ENCODE measurements around the gene ZFHX3. TPM values are rescaled to one million over a fixed set of nuclear protein-coding genes. Genes with fewer than 3 reads are reported as not detected.

The ZFHX3 gene
- total and polyA plus RNA-seq, 2 donors (not counting 3 experiments of a cell fraction or from before 2014, with no cell fraction given), result 3.7 to 18.8 TPM

GRCh38 chr16:72841506-72841905, 206.4 kb downstream of the ZFHX3 start:
- no peaks in the 10 kb centered on the region for H3K27me3 ChIP-seq (ENCODE audit: control insufficient read depth in 2 of 2, insufficient read depth in 2 of 2, low read length in 2 of 2)
- no peak overlapping the region for H3K4me2 ChIP-seq (ENCODE audit: insufficient read depth, low read length)
- H3K9ac ChIP-seq (replicated peaks; ENCODE audit: extremely low read depth, insufficient read depth, low read length), result no peak overlapping the region
- H4K20me1 ChIP-seq (replicated peaks; ENCODE audit: control insufficient read depth, extremely low read depth, insufficient read depth, low read length), result no peaks in the 10 kb centered on the region
- intact Hi-C loops (cut with micrococcal nuclease) (loop anchor here (10.0 kb wide), 1 partner anchor 307 kb away; no protein-coding TSS in a partner anchor), dilution Hi-C loops (cut with MboI; ENCODE audit: extremely low pct_ligation_motif_present, low sequenced_read_pairs) (no loop called here)
- H3K79me2 ChIP-seq (ENCODE audit: control insufficient read depth, insufficient read depth, low read length), result no peaks in the 10 kb centered on the region
- ChIA-PET CTCF (interaction anchor here (1.3 to 1.6 kb wide), 3 partner anchors 9 to 15 kb away, joined by 5 to 14 read pairs (median 5); no protein-coding TSS in a partner anchor), POLR2A (no interaction called here)
- H3K9me1 ChIP-seq (replicated peaks; ENCODE audit: control insufficient read depth, extremely low read depth, insufficient read depth, low read length), result no peaks in the 10 kb centered on the region
- no peak overlapping the region for H3K4me3 ChIP-seq (replicated peaks in 1 of 3; ENCODE audit: insufficient read depth in 1 of 3, low read depth in 1 of 3, low read length in 3 of 3)
- DNase-seq (ENCODE audit: low read depth, low spot score) (no peak), FAIRE-seq (no peak)
- no TSS peak for BruUV-seq (replicated peaks)
- H3K36me3 ChIP-seq (ENCODE audit: control insufficient read depth in 2 of 2, extremely low read depth in 1 of 2, insufficient read depth in 2 of 2, low read length in 2 of 2), result no peaks in the 10 kb centered on the region
- H3K4me1 ChIP-seq (ENCODE audit: control insufficient read depth, extremely low read depth, insufficient read depth, low read length), result no peaks in the 10 kb centered on the region
- no peak overlapping the region for H3K27ac ChIP-seq (ENCODE audit: insufficient read depth, low read depth, low read length)
- H3K9me3 ChIP-seq (replicated peaks; ENCODE audit: control insufficient read depth, insufficient read depth, low read length), result no peaks in the 10 kb centered on the region
- H2AFZ ChIP-seq (ENCODE audit: low read depth, low read length), result no peak overlapping the region
- TF ChIP-seq POLR2AphosphoS5 (IDR thresholded peaks at IDR 0.05; ENCODE audit: insufficient read depth, low read depth, low read length) (no peak), POLR2A (IDR thresholded peaks at IDR 0.05; ENCODE audit: low read depth, low read length) (no peak), FOS (IDR thresholded peaks at IDR 0.05; ENCODE audit: borderline replicate concordance, insufficient read depth, low read length) (no peak), CTCF (IDR thresholded peaks at IDR 0.05; ENCODE audit: extremely low read depth in 1 of 2, insufficient read depth in 1 of 2, low read depth in 1 of 2, low read length in 2 of 2) (no peak)

- DNase-seq (ENCODE audit: low read depth, low spot score), result no peak
- ChIA-PET POLR2A (no interaction called here), CTCF (interaction anchor here (1.3 to 1.6 kb wide), 2 partner anchors 8 to 16 kb away, joined by 5 to 14 read pairs; no protein-coding TSS in a partner anchor)
- no peaks in the 10 kb centered on the region for H4K20me1 ChIP-seq (replicated peaks; ENCODE audit: control insufficient read depth, extremely low read depth, insufficient read depth, low read length)
- H3K79me2 ChIP-seq (ENCODE audit: control insufficient read depth, insufficient read depth, low read length), result no peaks in the 10 kb centered on the region
- H3K36me3 ChIP-seq (ENCODE audit: control insufficient read depth in 2 of 2, extremely low read depth in 1 of 2, insufficient read depth in 2 of 2, low read length in 2 of 2), result no peaks in the 10 kb centered on the region
- no peaks in the 10 kb centered on the region for H3K27me3 ChIP-seq (ENCODE audit: control insufficient read depth in 2 of 2, insufficient read depth in 2 of 2, low read length in 2 of 2)
- no peak for FAIRE-seq
- dilution Hi-C loops (cut with MboI; ENCODE audit: extremely low pct_ligation_motif_present, low sequenced_read_pairs) (no loop called here), intact Hi-C loops (cut with micrococcal nuclease) (loop anchor here (10.0 kb wide), 1 partner anchor 306 kb away; no protein-coding TSS in a partner anchor)
- H3K9me1 ChIP-seq (replicated peaks; ENCODE audit: control insufficient read depth, extremely low read depth, insufficient read depth, low read length), result no peaks in the 10 kb centered on the region
- no peak overlapping the region for H3K27ac ChIP-seq (ENCODE audit: insufficient read depth, low read depth, low read length)
- no TSS peak for BruUV-seq (replicated peaks)
- H3K4me3 ChIP-seq (replicated peaks in 1 of 3; ENCODE audit: insufficient read depth in 1 of 3, low read depth in 1 of 3, low read length in 3 of 3), result no peak overlapping the region
- TF ChIP-seq EZH2 (IDR thresholded peaks at IDR 0.05; ENCODE audit: borderline replicate concordance, low read depth, low read length, severe bottlenecking) (no peak), POLR2A (IDR thresholded peaks at IDR 0.05; ENCODE audit: low read depth, low read length) (no peak)
- no peaks in the 10 kb centered on the region for H3K9me3 ChIP-seq (replicated peaks; ENCODE audit: control insufficient read depth, insufficient read depth, low read length)
- H3K4me1 ChIP-seq (ENCODE audit: control insufficient read depth, extremely low read depth, insufficient read depth, low read length), result no peaks in the 10 kb centered on the region
- no peak overlapping the region for H3K9ac ChIP-seq (replicated peaks; ENCODE audit: extremely low read depth, insufficient read depth, low read length)
- no peak overlapping the region for H2AFZ ChIP-seq (ENCODE audit: low read depth, low read length)
- H3K4me2 ChIP-seq (ENCODE audit: insufficient read depth, low read length), result no peak overlapping the region
Measured at GRCh38 chr16:72840631-72841381, 207.1 kb downstream of the ZFHX3 start.

Data from endothelial cell of umbilical vein (primary cell).